Adrenal gland (tissue), 12 donors: Measurements from ENCODE around the gene VIT. TPM values are rescaled to one million over a fixed set of nuclear protein-coding genes. Genes with fewer than 3 reads are reported as not detected.

ENCODE experiments used
- DNase-seq, 7 donors: peaks; one replicate each; pipeline ENCODE4 v3.0.0-alpha.2; 2019 to 2020
- H3K27ac ChIP-seq, 5 donors: fragments of 200-600 bp; sonication (generic) in 4 of 5; 1 replicate in 3 of 5; 2 replicates in 2 of 5; pipeline versions ENCODE4 v1.5.1 to v1.8.0; 2016 to 2020; ENCODE audit warnings: mild to moderate bottlenecking in 1 of 5
- H3K27me3 ChIP-seq: fragments of 200-600 bp; 2 replicates; pipeline ENCODE4 v1.8.0; 2021
- H3K36me3 ChIP-seq, 2 donors: fragments of 200-600 bp; replicated peaks in 1 of 2; 1 replicate in 1 of 2; 2 replicates in 1 of 2; pipeline versions ENCODE4 v1.5.1 to v1.8.0; 2018 to 2022
- H3K4me1 ChIP-seq, 2 donors: fragments of 200-600 bp; replicated peaks in 1 of 2; 1 replicate in 1 of 2; 2 replicates in 1 of 2; pipeline versions ENCODE4 v1.5.1 to v1.8.0; 2018 to 2021
- H3K4me3 ChIP-seq, 4 donors: fragments of 200-600 bp; sonication (generic) in 3 of 4; one replicate each; pipeline ENCODE4 v1.5.1; 2016 to 2018
- H3K9me3 ChIP-seq, 3 donors: fragments of 200-600 bp; sonication (generic) in 1 of 3; replicated peaks in 1 of 3; 1 replicate in 2 of 3; 2 replicates in 1 of 3; pipeline versions ENCODE4 v1.5.1 to v1.8.0; 2016 to 2021
- CTCF ChIP-seq, 6 experiments: fragments of 450-650 bp in 4 of 6; fragments of 200-600 bp in 2 of 6; sonication (generic) in 1 of 6; IDR thresholded peaks; 1 replicate in 5 of 6; 2 replicates in 1 of 6; pipeline versions ENCODE4 v1.5.1 to v1.8.0; 2016 to 2021; ENCODE audit warnings: antibody characterized with exemption in 6 of 6, mild to moderate bottlenecking in 2 of 6, moderate library complexity in 1 of 6
- POLR2A ChIP-seq, 2 donors: fragments of 450-650 bp; IDR thresholded peaks; one replicate each; pipeline ENCODE4 v1.6.1; 2017; ENCODE audit warnings: antibody characterized with exemption in 2 of 2, mild to moderate bottlenecking in 2 of 2, moderate library complexity in 1 of 2
- WGBS, 4 donors: extraction: QIAGEN DNeasy Blood & Tissue Kit in 2 of 4; methylation state at CpG; one replicate each; pipeline versions ENCODE4 v1.1.5 to v1.1.7; 2013 to 2017; 5-methylcytosine and 5-hydroxymethylcytosine counted together
- intact Hi-C, 2 donors: fragments of 100-400 bp; cut with DNase I; formaldehyde crosslinking; loops; one replicate each; pipeline versions ENCODE4 v1.14.1 to v1.15.0; 2022 to 2023
- polyA plus RNA-seq, 3 donors: library from polyadenylated mRNA; stranded (reverse); fragments of 200-250 nt in 2 of 3; fragments of 350-450 nt in 1 of 3; fragmentation: Illumina TruSeq in 1 of 3; extraction: RNeasy Lipid Tissue Mini Kit (QIAGEN cat#74804) in 1 of 3; gene quantifications; one replicate each; pipeline ENCODE4 v1.2.3, GENCODE V29; 2013 to 2014
- total RNA-seq, 9 donors: library from RNA; depleted of rRNA in 4 of 9; stranded (reverse); fragments of >200 nt in 4 of 9; fragments of 120-200 nt in 1 of 9; fragmentation: NEBNext Ultra II Directional in 1 of 9; extraction: Animal tissue kit (Norgen Biotek cat#: 25700) in 1 of 9; gene quantifications; one replicate each; pipeline versions ENCODE4 v1.1.0 to v1.2.4, GENCODE V29; 2013 to 2023
- donor health status: healthy with polysubstance abuse.
- donor health status: Bipolar disorder and iron deficiency.
- donor health status: DM: yes; HTN: yes; CAD: no.
- donor health status: DM: no; HTN: no; CAD: no.
- donor health status: DM: no; HTN: no; CAD: no.
- donor health status: DM: yes; HTN: yes; CAD: no.

Gene VIT
- total and polyA plus RNA-seq, 12 donors, result 0.06 to 2.0 (median 0.40) TPM; not detected in 2

GRCh38 chr2:36737131-36737750, 40.7 kb downstream of the VIT start:
- Histone ChIP-seq H3K4me1 (no peaks in the 10 kb centered on the region), H3K27me3 (no peaks in the 10 kb centered on the region), H3K36me3 (no peaks in the 10 kb centered on the region), H3K4me3 (no peak overlapping the region), H3K27ac (no peak overlapping the region), H3K9me3 (no peaks in the 10 kb centered on the region)
- no peak for TF ChIP-seq CTCF (IDR thresholded peaks at IDR 0.05)
- TF ChIP-seq POLR2A (IDR thresholded peaks at IDR 0.05), result no peak
- WGBS, 4 donors, result 64 to 70% (median 65%) methylated on average over 4 of the region's 4 CpGs
- DNase-seq, result no peak
- intact Hi-C loops, result no loop called here

- TF ChIP-seq POLR2A (IDR thresholded peaks at IDR 0.05) (no peak), CTCF (IDR thresholded peaks at IDR 0.05) (no peak)
- no peaks in the 10 kb centered on the region for H3K9me3 ChIP-seq
- WGBS, 4 donors, result 45 to 52% (median 48%) methylated on average over 5 of the region's 5 CpGs
- H3K27me3 ChIP-seq, result no peaks in the 10 kb centered on the region
- DNase-seq, result no peak
- no peak overlapping the region for H3K27ac ChIP-seq
- no peaks in the 10 kb centered on the region for H3K36me3 ChIP-seq
- intact Hi-C loops, result no loop called here
- H3K4me1 ChIP-seq, result no peaks in the 10 kb centered on the region
- no peak overlapping the region for H3K4me3 ChIP-seq
Observed at GRCh38 chr2:36740061-36740460, 43.6 kb downstream of the VIT start.

GRCh38 chr2:36741188-36741837, 44.8 kb downstream of the VIT start:
- Histone ChIP-seq H3K27me3 (no peaks in the 10 kb centered on the region), H3K9me3 (no peaks in the 10 kb centered on the region), H3K36me3 (no peaks in the 10 kb centered on the region), H3K4me3 (no peak overlapping the region), H3K27ac (no peak overlapping the region), H3K4me1 (no peaks in the 10 kb centered on the region)
- intact Hi-C loops, result no loop called here
- no peak for DNase-seq
- TF ChIP-seq CTCF (IDR thresholded peaks at IDR 0.05), result no peak
- TF ChIP-seq POLR2A (IDR thresholded peaks at IDR 0.05), result no peak
- WGBS, 4 donors, result 43 to 52% (median 45%) methylated on average over 5 of the region's 5 CpGs

- Histone ChIP-seq H3K4me1 (no peaks in the 10 kb centered on the region), H3K27ac (no peak overlapping the region), H3K27me3 (peaks cover 5% of the 10 kb centered on the region), H3K9me3 (no peaks in the 10 kb centered on the region), H3K36me3 (no peaks in the 10 kb centered on the region), H3K4me3 (no peak overlapping the region)
- intact Hi-C loops, result no loop called here
- WGBS, 4 donors, result 69 to 76% (median 73%) methylated on average over 2 of the region's 2 CpGs
- no peak for DNase-seq
- TF ChIP-seq POLR2A (IDR thresholded peaks at IDR 0.05), result no peak
- no peak for TF ChIP-seq CTCF (IDR thresholded peaks at IDR 0.05)
Observed at GRCh38 chr2:36743954-36744353, 47.4 kb downstream of the VIT start.
